CD4-positive, alpha-beta T cell treated with Interleukin-2 at 100 ng/mL for 4 hours (primary cell): ENCODE measurements around the gene FASTKD1.
A peak's percentile ranks its signal among the peaks of the same experiment; 100 is the strongest.
"Not testable (repeated sequence)": the region's sequence is repeated elsewhere in the genome, so short reads cannot be mapped to it uniquely, and the experiment has no call there.

ENCODE experiments used
- DNase-seq: peaks from one replicate; pipeline ENCODE4 v3.0.0-alpha.2; 2020; ENCODE audit warnings: low spot score

FASTKD1 gene

GRCh38 chr2:169571571-169571970 lies 2.1 kb downstream of the FASTKD1 start:
- no peak for DNase-seq

- DNase-seq, result not testable (repeated sequence)
These were observed 2.9 kb downstream of the FASTKD1 start for GRCh38 chr2:169570752-169571151.

- DNase-seq, result no peak
These were observed 3.7 kb downstream of the FASTKD1 start for GRCh38 chr2:169569948-169570347.

GRCh38 chr2:169565686-169566085 lies 8.0 kb downstream of the FASTKD1 start:
- no peak for DNase-seq

- no peak for DNase-seq
These were observed 11.1 kb downstream of the FASTKD1 start for GRCh38 chr2:169562519-169562918.

GRCh38 chr2:169562084-169562483 lies 11.6 kb downstream of the FASTKD1 start:
- DNase-seq, result not testable (repeated sequence)

- DNase-seq, result no peak
These were observed 12.3 kb downstream of the FASTKD1 start for GRCh38 chr2:169561364-169561763.

- no peak for DNase-seq
These were observed 26.9 kb downstream of the FASTKD1 start for GRCh38 chr2:169546756-169547155.

- no peak for DNase-seq
These were observed 31.2 kb downstream of the FASTKD1 start for GRCh38 chr2:169542433-169542832.

- no peak for DNase-seq
These were observed 33.5 kb downstream of the FASTKD1 start for GRCh38 chr2:169540146-169540545.

GRCh38 chr2:169539460-169539859 lies 34.2 kb downstream of the FASTKD1 start:
- not testable (repeated sequence) for DNase-seq

GRCh38 chr2:169528271-169528701 lies 45.4 kb downstream of the FASTKD1 start:
- peak; percentile 75 for DNase-seq

- DNase-seq, result no peak
These were observed 47.2 kb downstream of the FASTKD1 start for GRCh38 chr2:169526451-169526850.

GRCh38 chr2:169525434-169525833 lies 48.2 kb downstream of the FASTKD1 start:
- no peak for DNase-seq

GRCh38 chr2:169523681-169524080 lies 50.0 kb downstream of the FASTKD1 start:
- no peak for DNase-seq

GRCh38 chr2:169520896-169521295 lies 52.8 kb downstream of the FASTKD1 start:
- no peak for DNase-seq

GRCh38 chr2:169516488-169516995 lies 57.1 kb downstream of the FASTKD1 start:
- DNase-seq, result not testable (repeated sequence)

- not testable (repeated sequence) for DNase-seq
These were observed 58.9 kb downstream of the FASTKD1 start for GRCh38 chr2:169514758-169515157.

GRCh38 chr2:169513926-169514325 lies 59.7 kb downstream of the FASTKD1 start:
- no peak for DNase-seq

- no peak for DNase-seq
These were observed 60.6 kb downstream of the FASTKD1 start for GRCh38 chr2:169513094-169513493.

- no peak for DNase-seq
These were observed 61.1 kb downstream of the FASTKD1 start for GRCh38 chr2:169512525-169512924.

GRCh38 chr2:169511818-169512217 lies 61.8 kb downstream of the FASTKD1 start:
- no peak for DNase-seq

- DNase-seq, result no peak
These were observed 63.2 kb downstream of the FASTKD1 start for GRCh38 chr2:169510496-169510895.

- DNase-seq, result no peak
These were observed 63.7 kb downstream of the FASTKD1 start for GRCh38 chr2:169509955-169510354.
